ENCODE measurements around the gene GRB7.
"Not testable (repeated sequence)": the region's sequence is repeated elsewhere in the genome, so short reads cannot be mapped to it uniquely, and the experiment has no call there.

The GRB7 gene

DNA sequence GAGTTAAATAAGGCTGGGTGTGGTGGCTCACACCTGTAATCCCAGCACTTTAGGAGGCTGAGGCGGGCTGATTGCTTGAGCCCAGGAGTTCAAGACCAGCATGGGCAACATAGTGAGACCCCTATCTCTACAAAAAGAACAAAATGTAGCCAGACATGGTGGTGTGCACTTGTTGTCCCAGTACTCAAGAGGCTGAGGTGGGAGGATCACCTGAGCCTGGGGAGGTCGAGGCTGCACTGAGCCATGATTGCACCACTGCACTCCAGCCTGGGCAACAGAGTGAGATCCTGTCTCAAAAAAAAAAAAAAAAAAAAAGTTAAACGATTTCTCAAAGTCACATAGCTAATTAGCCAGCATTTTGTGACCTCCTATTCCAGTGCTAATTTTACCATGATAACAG, 26.4 kb downstream of the GRB7 start:
- 60 to 81% methylated on average over 1 to 2 of the region's 3 CpGs for WGBS, 2 experiments (ENCODE audit: insufficient coverage in 2 of 2)
- H3K9me3 ChIP-seq (ENCODE audit: control insufficient read depth, low read length); H3K4me3 ChIP-seq (ENCODE audit: extremely low read depth, insufficient read depth, low read length, poor library complexity, severe bottlenecking); H3K36me3 ChIP-seq (ENCODE audit: control insufficient read depth, insufficient read depth, low read length); H3K27ac ChIP-seq (ENCODE audit: low read depth, low read length, severe bottlenecking); H3K4me1 ChIP-seq (ENCODE audit: control insufficient read depth, insufficient read depth, low read length, poor library complexity, severe bottlenecking): not testable (repeated sequence)

GRCh38 chr17:39765175-39765574, 27.4 kb downstream of the GRB7 start:
- Histone ChIP-seq H3K9me3 (ENCODE audit: control insufficient read depth, low read length) (no peaks in the 10 kb centered on the region), H3K36me3 (ENCODE audit: control insufficient read depth, insufficient read depth, low read length) (no peaks in the 10 kb centered on the region), H3K4me3 (ENCODE audit: extremely low read depth, insufficient read depth, low read length, poor library complexity, severe bottlenecking) (no peak overlapping the region), H3K4me1 (ENCODE audit: control insufficient read depth, insufficient read depth, low read length, poor library complexity, severe bottlenecking) (no peaks in the 10 kb centered on the region), H3K27ac (ENCODE audit: low read depth, low read length, severe bottlenecking) (no peak overlapping the region)
- WGBS, 2 experiments (ENCODE audit: insufficient coverage in 2 of 2) = 60% methylated on average over 1 of the region's 3 CpGs; no CpG with 5 or more reads in 1 of the 2 experiments

DNA sequence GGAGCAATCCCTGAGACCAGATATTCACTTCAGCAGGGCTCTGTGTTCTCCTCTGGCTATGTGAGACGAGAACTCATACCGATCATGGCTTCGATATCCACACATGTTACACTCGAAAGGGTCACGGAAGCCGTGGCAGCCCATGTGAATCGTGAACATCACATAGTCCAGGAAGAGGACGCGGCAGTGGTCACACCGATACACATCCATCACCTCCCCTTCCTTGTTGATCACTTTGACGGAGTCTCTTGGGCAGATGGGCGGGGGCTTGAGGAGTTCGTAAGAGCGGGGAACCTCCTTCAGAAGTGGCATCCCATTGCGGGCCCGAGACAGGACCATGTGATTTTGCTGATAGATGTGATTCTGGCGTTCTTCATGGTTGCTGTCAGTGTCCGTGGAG, 28.0 kb downstream of the GRB7 start:
- WGBS, 2 experiments (ENCODE audit: insufficient coverage in 2 of 2) = 96 to 99% methylated on average over 13 to 18 of the region's 18 CpGs
- H3K4me3 ChIP-seq (ENCODE audit: extremely low read depth, insufficient read depth, low read length, poor library complexity, severe bottlenecking) = no peak overlapping the region
- H3K36me3 ChIP-seq (ENCODE audit: control insufficient read depth, insufficient read depth, low read length) = no peaks in the 10 kb centered on the region
- no peaks in the 10 kb centered on the region for H3K9me3 ChIP-seq (ENCODE audit: control insufficient read depth, low read length)
- H3K4me1 ChIP-seq (ENCODE audit: control insufficient read depth, insufficient read depth, low read length, poor library complexity, severe bottlenecking) = no peaks in the 10 kb centered on the region
- no peak overlapping the region for H3K27ac ChIP-seq (ENCODE audit: low read depth, low read length, severe bottlenecking)

DNA sequence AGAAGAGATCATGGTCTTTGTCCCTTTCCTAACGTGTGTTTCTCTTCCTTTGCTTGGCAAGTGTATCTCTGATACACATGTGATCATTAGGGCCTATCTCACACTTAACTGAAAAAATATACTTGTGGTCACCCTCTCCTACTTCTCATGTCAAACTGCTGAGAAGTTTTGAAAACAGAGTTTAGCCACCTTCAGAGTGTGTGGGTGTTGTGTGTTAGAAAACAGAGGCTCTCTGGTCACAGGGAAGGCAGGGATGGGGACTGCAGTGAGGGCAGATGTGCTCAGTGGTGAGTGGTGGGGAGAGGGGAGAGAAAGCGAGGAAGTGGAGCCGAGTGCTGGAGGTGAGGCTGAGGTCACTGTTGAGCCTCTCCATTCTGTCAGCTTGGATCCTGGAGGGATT, 29.4 kb downstream of the GRB7 start:
- Histone ChIP-seq H3K36me3 (ENCODE audit: control insufficient read depth, insufficient read depth, low read length) (no peaks in the 10 kb centered on the region), H3K9me3 (ENCODE audit: control insufficient read depth, low read length) (no peaks in the 10 kb centered on the region), H3K4me3 (ENCODE audit: extremely low read depth, insufficient read depth, low read length, poor library complexity, severe bottlenecking) (no peak overlapping the region), H3K4me1 (ENCODE audit: control insufficient read depth, insufficient read depth, low read length, poor library complexity, severe bottlenecking) (no peaks in the 10 kb centered on the region), H3K27ac (ENCODE audit: low read depth, low read length, severe bottlenecking) (no peak overlapping the region)
- WGBS, 2 experiments (ENCODE audit: insufficient coverage in 2 of 2) = 90% methylated on average over 2 of the region's 3 CpGs; no CpG with 5 or more reads in 1 of the 2 experiments

DNA sequence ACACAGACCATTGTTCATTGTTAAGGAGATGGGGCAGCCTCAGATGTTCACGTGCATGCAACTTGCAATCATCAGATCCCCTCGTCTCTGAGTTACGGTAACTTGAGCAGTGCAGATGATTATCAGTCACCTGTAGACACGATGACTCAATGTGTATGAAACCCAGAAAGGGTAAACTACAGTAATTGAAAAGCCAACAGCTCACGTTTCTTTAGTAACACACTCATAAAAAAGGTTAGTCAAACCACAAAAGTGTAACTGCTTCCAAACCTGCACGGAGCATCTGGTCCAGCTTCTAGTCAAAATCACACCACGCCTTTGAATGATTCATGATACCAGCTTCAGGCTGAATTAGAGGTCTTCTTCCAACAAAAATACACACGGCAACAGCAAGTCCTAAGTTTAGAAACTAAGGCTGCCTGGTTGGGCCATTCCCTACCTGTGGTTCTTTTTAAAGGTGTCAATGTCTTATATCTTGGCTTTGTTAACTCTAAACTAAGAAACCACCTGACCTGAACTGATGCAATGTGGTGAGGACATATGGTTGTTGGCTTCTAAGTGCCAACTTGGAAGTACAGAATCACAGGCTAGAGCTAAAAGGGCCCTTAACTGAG, 32.3 kb downstream of the GRB7 start:
- no peak overlapping the region for H3K4me3 ChIP-seq (ENCODE audit: extremely low read depth, insufficient read depth, low read length, poor library complexity, severe bottlenecking)
- H3K9me3 ChIP-seq (ENCODE audit: control insufficient read depth, low read length) = no peaks in the 10 kb centered on the region
- 90 to 91% methylated on average over 7 to 8 of the region's 8 CpGs for WGBS, 2 experiments (ENCODE audit: insufficient coverage in 2 of 2)
- no peak overlapping the region for H3K27ac ChIP-seq (ENCODE audit: low read depth, low read length, severe bottlenecking)
- H3K4me1 ChIP-seq (ENCODE audit: control insufficient read depth, insufficient read depth, low read length, poor library complexity, severe bottlenecking) = no peaks in the 10 kb centered on the region
- no peaks in the 10 kb centered on the region for H3K36me3 ChIP-seq (ENCODE audit: control insufficient read depth, insufficient read depth, low read length)

DNA sequence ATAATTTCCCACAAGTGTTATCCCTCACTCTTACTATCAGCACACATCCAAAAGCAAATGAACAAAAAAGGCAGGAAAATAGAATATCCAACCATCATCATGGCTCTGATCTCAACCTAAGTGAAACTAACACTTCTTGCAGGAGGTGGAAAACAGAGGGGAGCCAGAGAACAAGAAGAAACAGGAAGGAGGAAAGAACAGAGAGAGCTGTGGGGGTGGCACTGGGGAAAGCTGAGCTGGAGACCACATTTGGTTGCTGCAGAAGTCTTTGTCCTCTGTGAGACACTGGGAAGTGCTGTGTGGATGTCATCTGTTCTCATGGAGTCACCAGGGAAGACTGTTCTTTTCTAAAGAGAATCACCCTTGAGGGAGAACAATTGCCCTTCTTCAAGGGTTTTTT, 34.7 kb downstream of the GRB7 start:
- no peaks in the 10 kb centered on the region for H3K36me3 ChIP-seq (ENCODE audit: control insufficient read depth, insufficient read depth, low read length)
- no peak overlapping the region for H3K4me3 ChIP-seq (ENCODE audit: extremely low read depth, insufficient read depth, low read length, poor library complexity, severe bottlenecking)
- H3K4me1 ChIP-seq (ENCODE audit: control insufficient read depth, insufficient read depth, low read length, poor library complexity, severe bottlenecking) = no peaks in the 10 kb centered on the region
- H3K27ac ChIP-seq (ENCODE audit: low read depth, low read length, severe bottlenecking) = no peak overlapping the region
- no peaks in the 10 kb centered on the region for H3K9me3 ChIP-seq (ENCODE audit: control insufficient read depth, low read length)

GRCh38 chr17:39772987-39773934, 35.5 kb downstream of the GRB7 start:
- H3K36me3 ChIP-seq (ENCODE audit: control insufficient read depth, insufficient read depth, low read length) = no peaks in the 10 kb centered on the region
- no peaks in the 10 kb centered on the region for H3K4me1 ChIP-seq (ENCODE audit: control insufficient read depth, insufficient read depth, low read length, poor library complexity, severe bottlenecking)
- no peak overlapping the region for H3K27ac ChIP-seq (ENCODE audit: low read depth, low read length, severe bottlenecking)
- WGBS, 2 experiments (ENCODE audit: insufficient coverage in 2 of 2) = 84 to 93% methylated on average over 3 to 5 of the region's 7 CpGs
- H3K4me3 ChIP-seq (ENCODE audit: extremely low read depth, insufficient read depth, low read length, poor library complexity, severe bottlenecking) = no peak overlapping the region
- H3K9me3 ChIP-seq (ENCODE audit: control insufficient read depth, low read length) = no peaks in the 10 kb centered on the region

DNA sequence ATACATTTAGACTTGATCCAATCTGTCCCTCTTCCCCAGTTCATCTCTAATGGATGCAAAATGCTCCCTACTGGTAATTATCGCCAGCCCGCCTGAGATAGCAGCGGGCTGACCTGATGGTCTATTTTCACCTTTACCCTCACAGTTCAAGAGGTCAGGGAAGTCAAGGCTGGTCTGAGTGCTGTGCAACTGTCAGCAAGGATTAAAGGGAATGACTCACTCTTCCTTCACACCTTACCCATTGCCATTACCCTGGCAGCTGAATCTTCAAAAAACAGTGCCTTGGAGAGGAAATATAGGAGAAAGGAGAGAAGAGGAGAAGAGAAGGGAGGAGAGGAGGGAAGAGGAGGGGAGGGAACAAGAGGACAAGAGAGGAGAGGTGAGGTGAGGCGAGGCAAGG, 36.3 kb downstream of the GRB7 start:
- WGBS, 2 experiments (ENCODE audit: insufficient coverage in 2 of 2) = no CpG with 5 or more reads among the region's 4 CpGs
- H3K27ac ChIP-seq (ENCODE audit: low read depth, low read length, severe bottlenecking) = no peak overlapping the region

DNA sequence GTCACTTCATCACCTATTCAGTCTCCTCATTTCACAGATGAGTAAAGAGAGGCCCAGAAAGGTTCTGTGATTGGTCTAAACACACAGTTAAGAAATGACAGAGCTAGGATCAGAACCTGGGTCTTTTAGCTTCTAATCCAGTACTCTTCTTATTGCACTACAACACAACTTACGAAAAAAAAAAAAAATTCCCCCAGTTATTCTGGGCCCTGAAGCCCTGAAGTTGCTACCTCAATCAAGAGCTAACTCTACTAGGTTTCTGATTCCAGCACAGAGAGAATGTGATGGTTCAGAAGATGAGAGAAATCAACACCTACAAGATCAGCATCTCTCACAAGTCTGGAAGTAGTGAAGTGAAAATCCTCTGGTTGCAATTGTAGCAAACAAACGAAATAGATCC, 37.3 kb downstream of the GRB7 start:
- no peak overlapping the region for H3K4me3 ChIP-seq (ENCODE audit: extremely low read depth, insufficient read depth, low read length, poor library complexity, severe bottlenecking)
- no peaks in the 10 kb centered on the region for H3K36me3 ChIP-seq (ENCODE audit: control insufficient read depth, insufficient read depth, low read length)
- H3K4me1 ChIP-seq (ENCODE audit: control insufficient read depth, insufficient read depth, low read length, poor library complexity, severe bottlenecking) = no peaks in the 10 kb centered on the region
- no peaks in the 10 kb centered on the region for H3K9me3 ChIP-seq (ENCODE audit: control insufficient read depth, low read length)
- H3K27ac ChIP-seq (ENCODE audit: low read depth, low read length, severe bottlenecking) = no peak overlapping the region
- 80% methylated on average over 1 of the region's 2 CpGs; no CpG with 5 or more reads in 1 of the 2 experiments for WGBS, 2 experiments (ENCODE audit: insufficient coverage in 2 of 2)

More for the DNA sequence above, 36.3 kb downstream of the GRB7 start:
- no peaks in the 10 kb centered on the region for H3K4me1 ChIP-seq (ENCODE audit: control insufficient read depth, insufficient read depth, low read length, poor library complexity, severe bottlenecking)
- H3K9me3 ChIP-seq (ENCODE audit: control insufficient read depth, low read length) = no peaks in the 10 kb centered on the region
- H3K36me3 ChIP-seq (ENCODE audit: control insufficient read depth, insufficient read depth, low read length) = no peaks in the 10 kb centered on the region
- no peak overlapping the region for H3K4me3 ChIP-seq (ENCODE audit: extremely low read depth, insufficient read depth, low read length, poor library complexity, severe bottlenecking)

GRCh38 chr17:39776252-39776651, 38.5 kb downstream of the GRB7 start:
- H3K9me3 ChIP-seq (ENCODE audit: control insufficient read depth, low read length) = no peaks in the 10 kb centered on the region
- no peaks in the 10 kb centered on the region for H3K4me1 ChIP-seq (ENCODE audit: control insufficient read depth, insufficient read depth, low read length, poor library complexity, severe bottlenecking)
- H3K4me3 ChIP-seq (ENCODE audit: extremely low read depth, insufficient read depth, low read length, poor library complexity, severe bottlenecking) = no peak overlapping the region
- H3K27ac ChIP-seq (ENCODE audit: low read depth, low read length, severe bottlenecking) = no peak overlapping the region
- H3K36me3 ChIP-seq (ENCODE audit: control insufficient read depth, insufficient read depth, low read length) = no peaks in the 10 kb centered on the region
